HL-60 (cell line): ENCODE results near the gene SLC16A9.

Experiments used
- DNase-seq, 2 experiments: peaks; one replicate each; pipeline ENCODE4 v3.0.0-alpha.2; 2010 to 2020; ENCODE audit warnings: low read depth in 1 of 2, low spot score in 1 of 2
- H3K27ac ChIP-seq: fragments of 250-450 bp; sonication (Bioruptor Pico); replicated peaks from 2 replicates; pipeline ENCODE4 v1.5.1; 2020; ENCODE audit warnings: mild to moderate bottlenecking, moderate library complexity
- H3K27me3 ChIP-seq: fragments of 250-450 bp; sonication (Bioruptor Pico); 2 replicates; pipeline ENCODE4 v1.5.1; 2021; ENCODE audit warnings: mild to moderate bottlenecking, moderate library complexity; ENCODE audit not compliant: insufficient read depth, poor library complexity, severe bottlenecking
- H3K4me3 ChIP-seq: replicated peaks from 2 replicates; pipeline ENCODE4 v1.5.1; 2011; ENCODE audit warnings: mild to moderate bottlenecking, control low read depth, low read length; ENCODE audit not compliant: insufficient read depth
- CTCF ChIP-seq: IDR thresholded peaks from one replicate; pipeline ENCODE4 v1.5.1; 2011; ENCODE audit warnings: low read length, control low read depth, inconsistent platforms; ENCODE audit not compliant: insufficient read depth
- GABPA ChIP-seq: IDR thresholded peaks from 2 replicates; pipeline ENCODE4 v1.6.1; 2012; ENCODE audit warnings: low read depth
- POLR2AphosphoS5 ChIP-seq: IDR thresholded peaks from 2 replicates; pipeline ENCODE4 v1.6.1; 2012; ENCODE audit warnings: low read depth
- REST ChIP-seq: IDR thresholded peaks from 2 replicates; pipeline ENCODE4 v1.6.1; 2012; ENCODE audit warnings: low read depth; ENCODE audit not compliant: insufficient replicate concordance
- SPI1 ChIP-seq: IDR thresholded peaks from 2 replicates; pipeline ENCODE4 v1.6.1; 2012; ENCODE audit warnings: low read depth, mild to moderate bottlenecking, borderline replicate concordance

Gene SLC16A9

GRCh38 chr10:59607970-59608369 lies 101.7 kb downstream of the SLC16A9 start:
- Histone ChIP-seq H3K4me3 (no peak overlapping the region), H3K27me3 (no peaks in the 10 kb centered on the region), H3K27ac (no peak overlapping the region)
- TF ChIP-seq SPI1 (no peak), GABPA (no peak), CTCF (no peak), POLR2AphosphoS5 (no peak), REST (no peak)
- no peak for DNase-seq

- Histone ChIP-seq H3K4me3 (no peak overlapping the region), H3K27ac (no peak overlapping the region), H3K27me3 (no peaks in the 10 kb centered on the region)
- no peak for TF ChIP-seq SPI1
- TF ChIP-seq GABPA: no peak
- TF ChIP-seq CTCF: no peak
- TF ChIP-seq POLR2AphosphoS5: no peak
- TF ChIP-seq REST: no peak
- no peak for DNase-seq
Observed at GRCh38 chr10:59606551-59606961, 103.1 kb downstream of the SLC16A9 start.

DNA sequence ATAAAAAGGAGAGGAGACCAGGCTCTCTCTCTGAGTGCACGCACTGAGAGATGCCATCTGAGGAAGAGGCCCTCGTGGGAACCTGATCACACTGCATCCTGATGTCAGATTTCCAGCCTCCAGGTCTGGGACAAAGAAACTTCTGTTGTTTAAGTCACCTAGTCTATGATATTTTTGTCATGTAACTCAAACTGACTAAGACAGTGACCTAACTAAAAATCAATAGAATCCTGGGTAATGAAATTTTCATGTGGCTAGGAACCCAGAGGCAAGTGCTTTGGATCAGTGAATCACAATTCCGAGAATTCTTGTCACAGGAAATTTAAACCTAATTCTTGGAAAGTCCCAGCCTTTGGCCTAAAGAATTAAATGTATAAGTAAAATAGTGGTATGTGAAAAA lies 107.7 kb downstream of the SLC16A9 start:
- DNase-seq: no peak
- H3K4me3 ChIP-seq: no peak overlapping the region
- H3K27ac ChIP-seq: no peak overlapping the region
- TF ChIP-seq SPI1: no peak
- no peak for TF ChIP-seq CTCF
- no peak for TF ChIP-seq GABPA
- TF ChIP-seq REST: no peak
- no peak for TF ChIP-seq POLR2AphosphoS5
- H3K27me3 ChIP-seq: no peaks in the 10 kb centered on the region
